Cerebellar nuclear complex (tissue), 1 donor: ENCODE data around the gene OPCML.

Experiments used
- DNase-seq, 2 experiments: peaks; one replicate each; lab custom pipeline; 2025; lab: John Stamatoyannopoulos, UW

The OPCML gene

GRCh38 chr11:133034929-133035328 lies 497.4 kb downstream of the OPCML start:
- no peak for DNase-seq

- no peak for DNase-seq
Measured at GRCh38 chr11:133029107-133029506, 503.2 kb downstream of the OPCML start.

- DNase-seq: no peak
Measured at GRCh38 chr11:133026952-133027351, 505.3 kb downstream of the OPCML start.

- no peak for DNase-seq
Measured at GRCh38 chr11:133024301-133024700, 508.0 kb downstream of the OPCML start.

- no peak for DNase-seq
Measured at GRCh38 chr11:133023232-133023631, 509.1 kb downstream of the OPCML start.

- DNase-seq: no peak
Measured at GRCh38 chr11:133021553-133021952, 510.7 kb downstream of the OPCML start.

GRCh38 chr11:133020372-133020714 lies 512.0 kb downstream of the OPCML start:
- DNase-seq: no peak

- no peak for DNase-seq
Measured at GRCh38 chr11:133019545-133020371, 512.5 kb downstream of the OPCML start.

GRCh38 chr11:133015457-133015856 lies 516.8 kb downstream of the OPCML start:
- no peak for DNase-seq

GRCh38 chr11:133014337-133014736 lies 518.0 kb downstream of the OPCML start:
- DNase-seq: no peak

GRCh38 chr11:133012803-133013202 lies 519.5 kb downstream of the OPCML start:
- DNase-seq: no peak

GRCh38 chr11:133011604-133012003 lies 520.7 kb downstream of the OPCML start:
- no peak for DNase-seq

GRCh38 chr11:133007027-133007584 lies 525.2 kb downstream of the OPCML start:
- no peak for DNase-seq

- no peak for DNase-seq
Measured at GRCh38 chr11:133004369-133004768, 527.9 kb downstream of the OPCML start.

- DNase-seq: no peak
Measured at GRCh38 chr11:132999516-132999915, 532.8 kb downstream of the OPCML start.

GRCh38 chr11:132999031-132999430 lies 533.3 kb downstream of the OPCML start:
- DNase-seq: no peak

- no peak for DNase-seq
Measured at GRCh38 chr11:132997396-132997795, 534.9 kb downstream of the OPCML start.

GRCh38 chr11:132994966-132995365 lies 537.3 kb downstream of the OPCML start:
- DNase-seq: no peak

GRCh38 chr11:132993991-132994502 lies 538.3 kb downstream of the OPCML start:
- DNase-seq: peak; percentile 1 to 23

GRCh38 chr11:132992838-132993631 lies 539.3 kb downstream of the OPCML start:
- peak in 1 of 2 experiments; percentile 51 for DNase-seq

- no peak for DNase-seq
Measured at GRCh38 chr11:132988411-132988810, 543.9 kb downstream of the OPCML start.

- DNase-seq: no peak
Measured at GRCh38 chr11:132987936-132988335, 544.4 kb downstream of the OPCML start.

GRCh38 chr11:132983641-132983978 lies 548.7 kb downstream of the OPCML start:
- DNase-seq: no peak
